ENCODE measurements around the gene TEP1. TPM values are rescaled to one million over a fixed set of nuclear protein-coding genes. Genes with fewer than 3 reads are reported as not detected.
A peak's percentile ranks its signal among the peaks of the same experiment; 100 is the strongest.

The TEP1 gene
- total RNA-seq, 1 experiment from 2014 or later: 30.4 TPM

DNA sequence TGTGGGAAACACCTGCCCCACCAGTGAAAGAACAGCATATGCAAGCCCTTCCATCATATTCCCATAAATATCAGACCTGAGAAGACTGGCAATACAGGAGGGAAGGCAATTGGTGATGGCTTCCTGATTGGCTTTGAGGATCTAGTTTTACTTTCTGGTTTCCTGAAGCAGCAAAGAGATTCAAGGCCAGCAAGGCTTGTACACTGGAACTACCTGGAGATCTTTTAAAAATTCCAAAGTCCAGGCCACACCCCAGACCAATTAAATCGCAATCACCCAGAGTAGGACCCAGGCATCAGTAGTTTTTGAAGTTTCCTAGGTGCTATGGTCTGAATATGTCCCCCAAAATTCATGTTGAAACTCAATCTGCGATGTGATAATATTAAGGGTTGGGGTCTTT, 2.9 kb upstream of the TEP1 start:
- CTCF ChIA-PET: interaction anchor here (1.0 to 2.1 kb wide), 5 partner anchors 39 to 190 kb away, joined by 4 to 14 read pairs (median 6); partner anchors contain the start of genes APEX1, OSGEP, PARP2 and PIP4P1
- H3K9me3 Mint-ChIP-seq (ENCODE audit: low read depth, unreplicated experiment): no peaks in the 10 kb centered on the region
- H3K4me1 Mint-ChIP-seq (ENCODE audit: low read depth, unreplicated experiment): peaks cover 31% of the 10 kb centered on the region
- peak overlapping the region; percentile 18 for H3K27ac Mint-ChIP-seq (ENCODE audit: unreplicated experiment)
- peaks cover 25% of the 10 kb centered on the region for H3K36me3 Mint-ChIP-seq (ENCODE audit: insufficient read depth, unreplicated experiment)
- DNase-seq: no peak
- intact Hi-C loops (cut with micrococcal nuclease; ENCODE audit: unreplicated experiment): loop anchor here (5.0 kb wide), 4 partner anchors 74 to 266 kb away; partner anchors contain the start of genes PARP2 and RNASE4
- no peaks in the 10 kb centered on the region for H3K27me3 Mint-ChIP-seq (ENCODE audit: unreplicated experiment)
- BruUV-seq (replicated peaks): no TSS peak
- TF ChIP-seq, protein P1, sequence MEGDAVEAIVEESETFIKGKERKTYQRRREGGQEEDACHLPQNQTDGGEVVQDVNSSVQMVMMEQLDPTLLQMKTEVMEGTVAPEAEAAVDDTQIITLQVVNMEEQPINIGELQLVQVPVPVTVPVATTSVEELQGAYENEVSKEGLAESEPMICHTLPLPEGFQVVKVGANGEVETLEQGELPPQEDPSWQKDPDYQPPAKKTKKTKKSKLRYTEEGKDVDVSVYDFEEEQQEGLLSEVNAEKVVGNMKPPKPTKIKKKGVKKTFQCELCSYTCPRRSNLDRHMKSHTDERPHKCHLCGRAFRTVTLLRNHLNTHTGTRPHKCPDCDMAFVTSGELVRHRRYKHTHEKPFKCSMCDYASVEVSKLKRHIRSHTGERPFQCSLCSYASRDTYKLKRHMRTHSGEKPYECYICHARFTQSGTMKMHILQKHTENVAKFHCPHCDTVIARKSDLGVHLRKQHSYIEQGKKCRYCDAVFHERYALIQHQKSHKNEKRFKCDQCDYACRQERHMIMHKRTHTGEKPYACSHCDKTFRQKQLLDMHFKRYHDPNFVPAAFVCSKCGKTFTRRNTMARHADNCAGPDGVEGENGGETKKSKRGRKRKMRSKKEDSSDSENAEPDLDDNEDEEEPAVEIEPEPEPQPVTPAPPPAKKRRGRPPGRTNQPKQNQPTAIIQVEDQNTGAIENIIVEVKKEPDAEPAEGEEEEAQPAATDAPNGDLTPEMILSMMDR (IDR thresholded peaks at IDR 0.05; ENCODE audit: unreplicated experiment): no peak
- no peak overlapping the region for H3K4me3 Mint-ChIP-seq (ENCODE audit: low read depth, unreplicated experiment)

DNA sequence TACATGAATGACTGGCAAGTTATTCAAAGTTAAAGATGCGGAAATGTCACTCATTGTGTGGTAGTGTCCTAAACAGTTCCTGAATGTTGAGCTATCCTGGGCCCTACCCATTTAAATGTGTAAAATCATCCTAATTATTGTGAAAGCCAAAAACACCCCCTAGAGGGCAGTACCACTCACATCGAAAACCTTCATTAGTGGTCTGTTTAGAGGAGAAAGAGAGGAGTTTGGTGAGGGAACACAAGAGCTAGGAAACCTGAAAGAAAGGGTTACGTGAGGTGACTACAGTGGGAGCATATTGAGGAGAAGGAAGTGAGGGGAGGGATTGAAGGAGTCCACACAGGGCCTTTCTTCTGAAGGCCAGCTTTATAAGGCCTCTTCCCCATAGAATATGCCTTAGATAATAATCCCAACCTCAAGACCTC, 2.5 kb upstream of the TEP1 start:
- peak; percentile 55 for DNase-seq
- H3K4me1 Mint-ChIP-seq (ENCODE audit: low read depth, unreplicated experiment): peaks cover 36% of the 10 kb centered on the region
- no peaks in the 10 kb centered on the region for H3K9me3 Mint-ChIP-seq (ENCODE audit: low read depth, unreplicated experiment)
- TF ChIP-seq, protein P1 (IDR thresholded peaks at IDR 0.05; ENCODE audit: unreplicated experiment): peak; percentile 30
- H3K4me3 Mint-ChIP-seq (ENCODE audit: low read depth, unreplicated experiment): no peak overlapping the region
- intact Hi-C loops (cut with micrococcal nuclease; ENCODE audit: unreplicated experiment): loop anchor here (2.0 to 5.0 kb wide), 5 partner anchors 39 to 267 kb away; partner anchors contain the start of genes APEX1, OSGEP, PARP2 and RNASE4
- H3K27me3 Mint-ChIP-seq (ENCODE audit: unreplicated experiment): no peaks in the 10 kb centered on the region
- H3K36me3 Mint-ChIP-seq (ENCODE audit: insufficient read depth, unreplicated experiment): peaks cover 28% of the 10 kb centered on the region
- no TSS peak for BruUV-seq (replicated peaks)
- peak overlapping the region; percentile 18 for H3K27ac Mint-ChIP-seq (ENCODE audit: unreplicated experiment)
- CTCF ChIA-PET: interaction anchor here (0.7 to 2.1 kb wide), 8 partner anchors 15 to 198 kb away, joined by 3 to 14 read pairs (median 5); partner anchors contain the start of genes APEX1, OSGEP, PARP2 and PIP4P1

DNA sequence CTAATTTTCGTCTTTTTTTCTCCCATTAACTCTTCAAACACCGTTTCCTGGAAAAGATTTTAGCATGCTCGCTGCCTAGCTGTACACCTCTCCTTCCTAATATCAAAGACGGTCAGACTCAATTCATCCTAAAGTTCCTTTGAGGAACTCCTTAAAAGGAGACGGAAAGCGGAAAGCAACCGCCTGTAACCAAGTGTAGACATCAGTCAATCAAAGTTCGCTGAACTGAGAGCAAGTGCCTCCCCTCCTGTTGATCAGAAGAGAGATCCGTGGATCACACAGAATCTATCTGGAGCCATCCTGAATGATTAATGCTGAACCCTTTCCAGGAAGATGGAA, 412 bp upstream of the TEP1 start:
- Mint-ChIP-seq H3K36me3 (ENCODE audit: insufficient read depth, unreplicated experiment) (peaks cover 28% of the 10 kb centered on the region), H3K27ac (ENCODE audit: unreplicated experiment) (peak overlapping the region; percentile 83), H3K9me3 (ENCODE audit: low read depth, unreplicated experiment) (no peaks in the 10 kb centered on the region), H3K4me3 (ENCODE audit: low read depth, unreplicated experiment) (peak overlapping the region; percentile 76), H3K27me3 (ENCODE audit: unreplicated experiment) (no peaks in the 10 kb centered on the region), H3K4me1 (ENCODE audit: low read depth, unreplicated experiment) (peaks cover 27% of the 10 kb centered on the region)
- BruUV-seq (replicated peaks): TSS peak; percentile 92
- intact Hi-C loops (cut with micrococcal nuclease; ENCODE audit: unreplicated experiment): loop anchor here (2.0 kb wide), 1 partner anchor 41 kb away; the partner anchor contains the start of genes APEX1 and OSGEP
- DNase-seq: no peak
- TF ChIP-seq, protein P1 (IDR thresholded peaks at IDR 0.05; ENCODE audit: unreplicated experiment): no peak
- CTCF ChIA-PET: no interaction called here

DNA sequence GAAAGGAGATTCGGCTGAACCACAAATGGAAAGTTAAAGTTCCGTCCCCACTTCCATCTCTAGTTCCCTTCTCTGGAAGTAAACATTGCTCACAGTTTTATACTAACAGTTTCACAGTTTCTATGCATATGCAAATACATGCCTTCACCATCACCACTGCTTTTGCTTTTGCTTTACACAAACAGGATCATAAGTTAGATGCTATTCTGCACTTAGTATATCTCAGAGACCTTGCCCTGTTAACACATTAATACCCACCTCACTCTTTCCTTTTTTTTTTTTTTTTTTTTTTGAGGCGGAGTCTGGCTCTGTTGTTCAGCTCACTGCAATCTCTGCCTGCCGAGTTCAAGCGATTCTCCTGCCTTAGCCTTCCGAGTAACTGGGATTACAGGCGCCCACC, 890 bp downstream of the TEP1 start:
- Mint-ChIP-seq H3K4me1 (ENCODE audit: low read depth, unreplicated experiment) (peaks cover 18% of the 10 kb centered on the region), H3K9me3 (ENCODE audit: low read depth, unreplicated experiment) (no peaks in the 10 kb centered on the region), H3K27ac (ENCODE audit: unreplicated experiment) (peak overlapping the region; percentile 83), H3K27me3 (ENCODE audit: unreplicated experiment) (no peaks in the 10 kb centered on the region), H3K4me3 (ENCODE audit: low read depth, unreplicated experiment) (peak overlapping the region; percentile 76), H3K36me3 (ENCODE audit: insufficient read depth, unreplicated experiment) (peaks cover 23% of the 10 kb centered on the region)
- DNase-seq: no peak
- TSS peak; percentile 57 for BruUV-seq (replicated peaks)
- intact Hi-C loops (cut with micrococcal nuclease; ENCODE audit: unreplicated experiment): no loop called here
- CTCF ChIA-PET: no interaction called here
- TF ChIP-seq, protein P1 (IDR thresholded peaks at IDR 0.05; ENCODE audit: unreplicated experiment): no peak
